Activated CD8-positive, alpha-beta memory T cell treated with anti-CD3 and anti-CD28 coated beads, Interleukin-2, amount 50 U/mL, for 48 hours (primary cell): ENCODE results near the gene PIKFYVE.
A peak's percentile ranks its signal among the peaks of the same experiment; 100 is the strongest.
"Not testable (repeated sequence)": the region's sequence is repeated elsewhere in the genome, so short reads cannot be mapped to it uniquely, and the experiment has no call there.

Experiments used
- DNase-seq: peaks from one replicate; pipeline ENCODE4 v3.0.0-alpha.2; 2020

PIKFYVE gene

DNA sequence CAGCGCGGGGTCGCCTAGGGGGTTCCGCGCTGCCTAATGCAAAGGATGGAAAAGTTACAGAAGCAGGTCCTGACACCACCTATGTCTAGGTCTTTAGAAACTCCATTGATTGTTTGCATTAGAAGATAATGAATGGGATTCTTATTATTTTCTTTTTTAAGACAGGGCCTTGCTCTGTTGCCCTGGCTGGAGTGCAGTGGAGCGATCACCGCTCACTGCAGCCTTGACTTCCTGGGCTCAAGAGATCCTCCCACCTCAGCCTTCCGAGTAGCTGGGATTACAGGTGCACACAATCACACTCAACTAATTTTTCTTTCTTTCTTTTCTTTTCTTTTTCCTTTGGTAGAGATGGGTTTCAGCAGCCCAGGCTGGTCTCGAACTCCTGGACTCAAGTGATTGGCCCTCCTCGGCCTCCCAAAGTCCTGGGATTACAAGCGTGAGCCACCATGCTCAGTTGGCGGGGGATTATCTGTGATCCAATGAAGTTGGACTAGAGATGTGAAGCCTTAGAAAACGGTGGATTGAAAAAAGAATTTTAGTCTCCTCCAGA lies 10.4 kb upstream of the PIKFYVE start:
- DNase-seq: no peak

- DNase-seq: no peak
Measured at GRCh38 chr2:208256192-208256782, 9.8 kb upstream of the PIKFYVE start.

DNA sequence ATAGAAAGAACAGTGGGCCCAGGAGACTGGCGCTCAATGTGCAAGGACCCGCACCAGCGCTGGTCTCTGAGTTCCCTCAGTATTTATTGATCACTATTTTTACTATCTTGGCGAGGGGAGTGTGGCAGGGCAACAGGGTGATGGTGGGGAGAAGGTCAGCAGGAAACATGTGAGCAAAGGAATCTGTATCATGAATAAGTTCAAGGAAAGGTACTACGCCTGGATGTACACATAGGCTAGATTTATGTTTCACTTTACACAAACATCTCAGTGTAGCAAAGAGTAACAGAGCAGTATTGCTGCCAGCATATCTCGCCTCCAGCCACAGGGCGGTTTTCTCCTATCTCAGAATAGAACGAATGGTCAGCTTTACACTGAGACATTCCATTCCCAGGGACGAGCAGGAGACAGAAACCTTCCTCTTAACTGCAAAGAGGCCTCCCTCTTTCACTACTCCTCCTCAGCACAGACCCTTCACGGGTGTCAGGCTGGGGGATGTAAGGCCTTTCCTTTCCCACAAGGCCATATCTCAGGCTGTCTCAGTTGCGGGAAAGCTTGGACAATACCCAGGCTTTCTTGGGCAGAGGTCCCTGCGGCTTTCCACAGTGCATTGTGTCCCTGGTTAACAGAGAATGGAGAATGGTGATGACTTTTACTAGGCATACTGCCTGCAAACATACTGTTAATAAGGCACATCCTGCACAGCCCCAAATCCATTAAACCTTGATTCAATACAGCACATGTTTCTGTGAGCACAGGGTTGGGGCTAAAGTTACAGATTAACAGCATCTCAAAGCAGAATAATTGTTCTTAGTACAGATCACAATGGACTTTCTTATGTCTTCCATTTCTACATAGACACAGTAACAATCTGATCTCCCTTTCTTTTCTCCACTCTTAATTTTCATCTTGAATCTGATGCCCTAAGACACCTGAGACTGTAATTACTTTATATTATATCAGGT lies 8.9 kb upstream of the PIKFYVE start:
- DNase-seq: not testable (repeated sequence)

DNA sequence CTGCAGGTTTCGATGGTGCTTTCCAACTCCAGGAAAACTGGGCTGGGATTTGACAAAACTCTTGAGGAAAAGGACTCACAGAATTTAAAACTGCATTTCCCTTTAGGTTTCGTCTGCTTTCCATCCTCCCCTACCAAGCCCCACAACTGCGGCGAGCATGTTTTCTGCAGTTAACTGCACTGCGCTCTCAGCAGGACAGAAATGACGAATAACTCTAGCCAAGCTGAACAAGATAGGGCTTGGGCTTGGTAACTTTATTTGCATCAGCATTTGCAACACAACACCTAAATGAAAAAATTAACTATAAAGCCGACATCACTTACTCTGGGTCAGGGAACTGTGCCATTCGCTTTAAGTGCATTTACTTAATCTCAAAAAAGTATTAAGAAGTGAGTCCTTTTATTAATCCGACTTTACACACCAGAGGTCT lies 669 bp upstream of the PIKFYVE start:
- peak; percentile 68 for DNase-seq

GRCh38 chr2:208266553-208266893 lies 468 bp downstream of the PIKFYVE start:
- DNase-seq: no peak

- no peak for DNase-seq
Measured at GRCh38 chr2:208266936-208267335, 881 bp downstream of the PIKFYVE start.

- DNase-seq: not testable (repeated sequence)
Measured at GRCh38 chr2:208267526-208267925, 1.5 kb downstream of the PIKFYVE start.

GRCh38 chr2:208268156-208268952 lies 2.3 kb downstream of the PIKFYVE start:
- DNase-seq: no peak

- no peak for DNase-seq
Measured at GRCh38 chr2:208269091-208269490, 3.0 kb downstream of the PIKFYVE start.

- DNase-seq: no peak
Measured at GRCh38 chr2:208274748-208275147, 8.7 kb downstream of the PIKFYVE start.

DNA sequence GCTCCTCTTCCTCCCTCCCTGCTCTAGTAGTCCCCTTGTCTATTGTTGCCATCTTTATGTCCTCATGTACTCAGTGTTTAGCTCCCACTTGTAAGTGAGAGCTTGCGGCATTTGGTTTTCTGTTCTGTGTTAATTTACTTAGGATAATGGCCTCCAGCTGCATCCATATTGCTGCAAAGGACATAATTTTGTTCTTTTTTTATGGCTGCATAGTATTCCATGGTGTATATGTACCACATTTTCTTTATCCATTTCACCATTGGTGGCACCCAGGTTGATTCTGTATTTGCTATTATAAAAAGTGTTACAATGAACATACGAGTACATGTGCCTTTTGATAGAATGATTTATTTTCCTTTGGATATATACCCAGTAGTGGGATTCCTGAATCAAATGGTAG lies 12.5 kb downstream of the PIKFYVE start:
- DNase-seq: no peak

GRCh38 chr2:208279236-208279635 lies 13.2 kb downstream of the PIKFYVE start:
- no peak for DNase-seq

- DNase-seq: no peak
Measured at GRCh38 chr2:208280234-208280633, 14.2 kb downstream of the PIKFYVE start.

DNA sequence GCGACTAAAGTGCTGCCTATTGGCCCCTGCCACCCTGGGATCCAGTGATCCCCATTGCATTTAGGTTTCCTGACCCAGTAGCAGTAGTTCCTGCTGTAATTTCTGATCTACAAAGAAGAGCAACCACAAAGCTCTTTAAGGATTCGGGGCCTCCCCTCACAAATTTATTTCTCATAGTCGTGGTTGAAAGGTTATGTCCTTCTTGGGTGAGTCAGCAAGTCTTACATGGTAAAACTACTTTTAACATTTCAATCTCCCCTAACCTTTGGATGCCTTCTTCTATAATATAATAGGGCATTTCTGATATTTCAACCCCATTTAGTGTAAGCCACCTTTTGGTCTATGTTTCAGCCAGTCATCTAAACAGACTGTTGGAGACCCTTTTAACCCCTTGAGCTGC lies 14.9 kb downstream of the PIKFYVE start:
- DNase-seq: no peak

DNA sequence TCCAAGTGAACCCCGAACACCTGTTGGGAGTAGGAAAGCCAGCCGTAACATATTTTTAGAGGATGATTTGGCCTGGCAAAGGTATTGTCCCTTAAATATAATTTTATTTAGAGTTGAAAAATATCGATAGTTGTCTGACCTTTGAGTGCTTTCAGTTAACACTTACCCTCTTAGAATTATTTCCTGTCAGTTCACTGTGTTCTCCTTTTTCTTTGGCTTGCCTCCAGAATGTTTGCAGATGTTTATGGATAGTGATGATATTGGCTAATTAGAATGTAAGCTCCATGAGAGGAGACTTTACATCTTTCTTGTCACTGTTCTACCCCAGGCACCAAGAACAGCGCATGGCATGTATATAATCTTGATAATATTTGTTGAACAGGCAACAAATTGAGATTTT lies 19.8 kb downstream of the PIKFYVE start:
- no peak for DNase-seq

- DNase-seq: no peak
Measured at GRCh38 chr2:208294482-208295024, 28.5 kb downstream of the PIKFYVE start.

- DNase-seq: no peak
Measured at GRCh38 chr2:208295834-208296233, 29.8 kb downstream of the PIKFYVE start.

GRCh38 chr2:208296610-208297009 lies 30.6 kb downstream of the PIKFYVE start:
- no peak for DNase-seq

GRCh38 chr2:208297961-208298360 lies 31.9 kb downstream of the PIKFYVE start:
- no peak for DNase-seq

DNA sequence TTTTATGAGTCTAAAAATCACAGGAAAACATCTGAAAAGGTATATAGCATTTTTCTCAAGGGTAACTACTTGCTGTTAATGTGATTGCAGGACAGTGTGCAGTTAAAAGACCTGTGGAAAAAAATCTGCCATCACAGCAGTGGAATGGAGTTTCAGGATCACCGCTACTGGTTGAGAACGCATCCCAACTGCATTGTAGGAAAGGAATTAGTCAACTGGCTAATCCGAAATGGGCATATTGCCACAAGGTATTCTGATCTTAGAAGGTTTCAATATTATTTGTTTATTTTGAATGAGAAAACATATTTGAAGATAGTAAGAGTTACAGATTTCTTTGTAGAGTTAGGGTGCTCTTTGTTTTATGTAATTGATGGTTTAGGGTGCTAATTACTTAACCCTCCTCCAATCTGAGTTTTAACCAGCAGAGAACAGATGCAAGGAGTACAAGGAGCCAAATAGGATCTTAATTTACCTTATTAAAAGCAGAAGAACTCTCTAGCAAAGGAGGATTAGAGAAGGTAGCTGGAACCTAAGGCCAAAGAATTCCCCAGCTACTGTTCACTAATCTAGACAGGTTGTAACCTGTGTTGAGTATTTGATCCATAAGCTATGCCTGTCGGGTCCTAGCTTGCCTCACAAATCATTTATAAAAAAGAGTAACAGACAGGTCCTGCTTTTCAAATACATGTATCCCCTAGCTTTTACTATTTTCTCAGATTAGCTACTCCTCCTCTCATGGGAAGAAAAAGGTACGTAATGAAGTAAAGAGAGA lies 35.0 kb downstream of the PIKFYVE start:
- DNase-seq: no peak

DNA sequence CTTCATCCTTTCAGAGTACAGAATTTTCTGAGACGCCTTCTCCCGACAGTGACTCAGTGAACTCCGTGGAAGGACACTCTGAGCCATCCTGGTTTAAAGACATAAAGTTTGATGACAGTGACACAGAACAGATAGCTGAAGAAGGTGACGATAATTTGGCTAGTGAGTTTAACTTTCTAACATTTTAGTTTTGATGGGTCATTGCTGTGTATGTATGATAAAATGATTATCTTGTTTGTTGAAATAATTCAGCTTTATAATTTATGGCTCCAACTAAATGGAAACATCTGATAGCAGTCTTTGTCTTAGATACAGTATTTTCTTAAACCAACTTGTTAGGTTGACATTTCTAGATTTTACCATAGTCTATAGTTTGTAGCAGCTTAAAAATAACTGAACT lies 38.1 kb downstream of the PIKFYVE start:
- no peak for DNase-seq

DNA sequence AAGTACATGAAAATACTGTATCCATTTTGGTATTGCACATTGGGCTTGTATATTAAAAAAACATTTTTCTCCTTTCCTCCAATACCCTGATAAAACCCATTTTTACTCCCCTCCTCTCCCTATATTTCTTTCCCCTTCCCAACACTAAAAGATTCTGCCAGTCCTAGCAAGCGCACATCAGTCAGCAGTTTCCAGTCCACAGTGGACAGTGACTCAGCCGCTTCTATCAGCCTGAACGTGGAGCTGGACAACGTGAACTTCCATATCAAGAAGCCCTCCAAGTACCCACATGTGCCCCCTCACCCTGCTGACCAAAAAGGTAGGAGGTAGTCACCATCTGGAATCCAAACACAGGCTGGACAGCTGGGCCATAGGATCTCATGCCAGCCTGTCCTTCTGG lies 38.6 kb downstream of the PIKFYVE start:
- DNase-seq: no peak
